Stimulated activated CD4-positive, alpha-beta T cell treated with anti-CD3 and anti-CD28 coated beads, TNF-alpha, amount 100 ng/mL, for 4 hours (primary cell): Measurements from ENCODE around the gene MFAP5.
"Not testable (repeated sequence)": the region's sequence is repeated elsewhere in the genome, so short reads cannot be mapped to it uniquely, and the experiment has no call there.

Experiments
- DNase-seq, 3 experiments: peaks; one replicate each; pipeline ENCODE4 v3.0.0-alpha.2; 2020; ENCODE audit warnings: low read depth in 3 of 3

The MFAP5 gene

DNA sequence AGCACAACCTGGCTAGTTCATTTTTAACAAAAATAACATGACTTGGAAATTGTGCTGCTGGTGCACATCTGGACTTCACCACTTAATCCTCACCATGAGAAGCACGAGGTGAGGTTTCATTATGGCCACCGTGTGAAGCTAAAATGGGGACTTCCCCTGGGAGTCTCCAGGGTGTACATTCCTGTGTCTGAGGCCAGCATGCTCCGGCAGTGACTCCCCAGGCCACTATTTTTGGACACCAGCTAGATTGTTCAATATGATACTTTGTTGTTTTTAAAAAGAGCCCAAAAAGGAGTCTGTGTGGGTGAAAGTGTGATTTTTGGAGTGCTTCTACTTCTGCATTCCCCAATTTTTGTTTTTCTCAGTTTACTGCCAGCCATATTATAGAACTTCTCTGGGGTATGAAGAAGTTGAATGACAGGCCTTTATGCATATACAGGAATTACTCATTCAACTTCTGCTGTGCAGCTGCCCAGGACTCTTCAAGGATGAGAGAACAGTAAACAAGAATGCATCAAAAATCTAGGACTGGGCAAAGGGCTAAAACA is 33.1 kb downstream of the MFAP5 start:
- DNase-seq, result no peak

DNA sequence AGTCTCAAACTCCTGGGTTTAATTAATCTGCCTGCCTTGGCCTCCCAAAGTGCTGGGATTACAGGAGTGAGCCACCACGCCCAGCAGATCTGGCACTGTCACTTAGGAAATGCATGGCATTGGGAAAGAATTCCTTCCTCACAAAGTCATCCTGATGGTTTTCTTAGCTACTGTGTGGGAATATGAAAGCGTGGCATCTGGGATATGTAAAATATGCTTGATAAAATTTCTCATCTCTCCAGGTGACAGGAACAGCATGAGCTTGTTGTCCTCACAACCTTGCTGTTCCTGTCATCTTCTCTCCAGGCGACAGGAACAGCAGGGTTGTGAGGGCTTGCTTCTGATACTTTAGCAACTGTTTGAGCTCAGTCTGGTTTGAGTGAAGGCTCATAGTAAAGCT is 33.9 kb downstream of the MFAP5 start:
- DNase-seq, result no peak

DNA sequence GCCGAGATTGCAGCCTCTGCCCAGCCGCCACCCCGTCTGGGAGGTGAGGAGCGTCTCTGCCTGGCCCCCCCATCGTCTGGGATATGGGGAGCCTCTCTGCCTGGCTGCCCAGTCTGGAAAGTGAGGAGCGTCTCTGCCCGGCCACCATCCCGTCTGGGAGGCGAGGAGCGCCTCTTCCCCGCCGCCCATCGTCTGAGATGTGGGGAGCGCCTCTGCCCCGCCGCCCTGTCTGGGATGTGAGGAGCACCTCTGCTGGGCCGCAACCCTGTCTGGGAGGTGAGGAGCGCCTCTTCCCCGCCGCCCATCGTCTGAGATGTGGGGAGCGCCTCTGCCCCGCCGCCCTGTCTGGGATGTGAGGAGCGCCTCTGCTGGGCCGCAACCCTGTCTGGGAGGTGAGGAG is 37.9 kb downstream of the MFAP5 start:
- not testable (repeated sequence) for DNase-seq

DNA sequence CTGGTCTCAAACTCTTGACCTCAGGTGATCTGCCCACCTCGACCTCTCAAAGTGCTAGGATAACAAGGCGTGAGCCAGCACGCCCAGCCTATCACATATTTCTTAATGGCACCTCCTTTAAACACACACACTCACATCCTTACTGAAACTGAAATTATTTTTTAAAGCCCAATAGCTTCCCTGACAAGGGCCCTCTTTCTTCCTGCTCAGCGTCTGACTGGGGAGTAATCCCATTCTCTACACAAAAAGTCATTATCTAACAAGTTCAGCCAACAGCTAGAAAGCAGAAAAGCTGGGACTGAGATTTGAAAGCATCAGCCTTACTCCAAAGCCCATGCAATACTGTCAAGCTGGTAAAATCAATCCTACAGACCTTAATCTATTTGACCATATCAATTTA is 40.0 kb downstream of the MFAP5 start:
- DNase-seq, result no peak

DNA sequence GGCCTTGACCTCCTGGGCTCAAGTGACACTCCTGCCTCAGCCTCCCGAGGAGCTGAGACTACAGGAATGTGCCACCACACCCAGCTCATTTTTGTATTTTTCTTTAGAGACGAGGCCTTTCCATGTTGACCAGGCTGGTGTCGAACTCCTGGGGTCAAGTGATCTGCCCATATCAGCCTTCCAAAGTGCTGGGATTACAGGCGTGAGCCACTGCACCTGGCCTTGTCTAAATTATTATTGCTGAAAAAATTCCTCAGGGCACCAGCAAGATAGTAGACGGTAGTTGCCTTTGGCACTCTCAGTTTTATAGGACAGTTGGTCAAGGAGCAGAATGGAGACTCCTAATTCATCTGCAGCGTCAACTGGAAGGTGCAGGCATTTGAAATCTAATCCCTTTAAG is 47.4 kb downstream of the MFAP5 start:
- DNase-seq, result no peak

DNA sequence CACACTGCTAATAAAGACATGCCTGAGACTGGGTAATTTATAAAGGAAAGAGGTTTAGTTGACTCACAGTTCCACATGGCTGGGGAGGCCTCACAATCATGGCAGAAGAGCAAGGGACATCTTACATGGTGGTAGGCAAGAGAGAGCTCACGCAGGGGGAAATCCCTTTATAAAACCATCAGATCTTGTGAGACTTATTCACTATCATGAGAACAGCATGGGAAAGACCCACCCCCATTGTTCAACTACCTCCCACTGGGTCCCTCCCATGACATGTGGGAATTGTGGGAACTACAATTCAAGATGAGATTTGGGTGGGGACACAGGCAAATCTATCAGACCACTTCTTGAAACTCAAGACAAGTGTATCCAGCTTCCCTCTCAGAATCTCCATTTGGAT is 48.7 kb downstream of the MFAP5 start:
- DNase-seq, result not testable (repeated sequence)

DNA sequence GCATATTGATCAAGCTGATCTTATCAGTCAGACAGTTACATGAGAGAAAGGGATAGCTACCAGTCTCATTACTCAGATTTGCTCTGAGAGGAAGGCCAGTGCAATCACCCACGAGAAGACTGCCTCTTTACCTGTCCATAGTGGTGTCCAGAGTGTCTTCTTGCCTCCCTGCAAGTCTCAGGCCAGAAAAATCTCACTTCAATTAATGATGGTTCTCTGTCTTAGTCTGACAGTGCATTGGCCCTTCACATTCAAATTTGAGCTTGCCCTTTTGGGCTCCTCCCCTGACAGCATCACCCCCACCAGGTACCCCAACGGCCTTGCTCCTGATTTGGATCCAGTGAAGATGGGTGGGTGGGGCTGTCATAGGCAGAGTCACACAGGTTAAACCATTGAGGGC is 50.0 kb downstream of the MFAP5 start, which contains the start of gene AICDA:
Gene AICDA, minus strand, starts transcription at position 231 of the 400 bp plus-strand sequence. Its CDS starts 92 bp downstream, at position 139.
- DNase-seq, result no peak

DNA sequence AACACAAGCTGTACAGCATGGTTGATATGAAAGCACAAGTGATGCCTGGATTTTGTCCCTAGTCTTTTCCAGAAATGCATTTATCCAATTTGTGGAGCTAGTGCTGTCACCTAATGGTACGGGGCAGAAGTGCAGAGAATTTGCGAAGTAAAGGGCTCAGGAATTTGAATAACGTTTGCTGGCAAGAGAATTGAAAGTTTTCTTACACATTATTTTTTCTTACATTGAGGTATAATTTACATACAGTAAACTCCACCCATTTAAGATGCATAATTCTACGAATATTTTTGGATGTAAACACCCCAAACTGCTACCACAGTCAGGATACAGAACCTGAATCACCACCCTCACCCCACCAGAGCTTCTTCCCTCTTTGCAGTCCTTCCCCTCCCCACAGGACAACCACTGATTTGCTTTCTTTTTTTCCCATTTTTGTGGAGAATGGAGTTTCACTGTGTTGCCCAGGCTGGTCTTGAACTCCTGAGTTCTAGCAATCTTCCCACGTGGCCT is 53.5 kb downstream of the MFAP5 start:
- no peak for DNase-seq

DNA sequence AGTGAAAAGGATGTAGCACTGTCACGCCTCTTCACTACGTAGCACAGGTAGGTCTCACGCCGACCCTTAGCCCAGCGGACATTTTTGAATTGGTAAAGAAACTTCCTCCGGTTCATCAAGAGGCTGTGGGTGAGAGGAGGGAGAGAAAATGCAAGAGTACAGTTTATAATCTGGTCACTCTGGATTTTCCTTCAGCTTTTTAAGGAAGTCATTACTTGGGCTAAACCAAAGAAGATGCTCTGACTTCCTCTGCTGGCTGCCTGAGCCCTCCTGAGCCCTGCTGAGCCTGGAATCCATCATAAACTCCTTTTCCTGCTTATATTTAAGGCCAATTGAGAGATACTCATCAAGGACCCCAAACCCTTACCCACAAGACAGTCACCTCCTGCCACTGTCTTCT is 55.7 kb downstream of the MFAP5 start:
- DNase-seq, result no peak

DNA sequence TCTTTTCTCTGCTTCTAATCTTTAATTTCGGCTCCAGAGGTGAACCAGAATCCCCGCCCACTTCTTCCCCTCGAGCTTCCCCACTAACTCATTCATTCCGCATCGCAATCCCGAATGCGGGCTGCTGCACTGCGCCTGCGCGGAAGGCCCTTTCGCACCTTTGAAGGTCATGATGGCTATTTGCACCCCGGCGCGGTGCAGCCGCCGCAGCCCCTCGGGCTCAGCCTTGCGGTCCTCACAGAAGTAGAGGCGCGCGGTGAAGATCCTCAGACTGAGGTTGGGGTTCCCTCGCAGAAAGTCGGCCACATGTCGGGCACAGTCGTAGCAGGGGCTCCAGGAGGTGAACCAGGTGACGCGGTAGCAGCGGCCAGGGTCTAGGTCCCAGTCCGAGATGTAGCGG is 57.6 kb downstream of the MFAP5 start:
- no peak for DNase-seq

DNA sequence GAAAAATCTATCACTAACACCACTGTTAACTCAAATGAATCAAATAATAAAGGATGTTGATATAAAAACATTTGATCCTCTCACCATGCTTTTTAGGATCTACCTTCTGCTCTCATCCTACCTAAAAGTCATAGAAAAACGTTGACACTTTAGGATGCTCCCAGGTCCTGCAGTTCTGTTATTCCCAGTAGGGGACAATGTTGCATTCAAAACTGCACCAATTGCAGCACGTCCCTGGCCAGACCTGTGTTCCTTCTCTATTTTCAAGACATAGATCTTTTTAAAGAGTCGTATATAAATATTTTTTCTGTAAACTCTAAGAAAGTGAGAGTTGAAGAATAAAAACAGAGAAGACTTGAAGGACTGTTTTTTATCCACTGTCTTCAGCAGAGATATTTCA is 58.8 kb downstream of the MFAP5 start:
- no peak for DNase-seq

DNA sequence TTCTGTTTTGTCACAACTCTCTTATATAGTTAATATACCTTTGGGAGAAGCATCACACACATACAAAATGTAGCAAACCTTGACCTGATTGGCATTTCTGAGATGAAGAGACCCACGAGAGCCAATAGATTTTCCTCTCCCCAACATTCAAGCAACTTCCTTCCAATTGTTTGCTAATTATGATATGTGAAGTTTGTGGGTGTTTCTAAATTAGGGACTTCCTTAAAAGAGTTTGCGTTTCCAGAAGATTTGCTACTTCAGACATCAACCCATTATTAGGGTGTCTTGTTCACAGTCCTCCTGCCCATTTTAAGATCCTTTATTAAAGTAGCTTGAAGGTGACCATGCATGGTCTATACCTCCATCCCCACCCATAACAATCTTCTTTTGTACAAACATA is 59.3 kb downstream of the MFAP5 start:
- DNase-seq, result no peak

DNA sequence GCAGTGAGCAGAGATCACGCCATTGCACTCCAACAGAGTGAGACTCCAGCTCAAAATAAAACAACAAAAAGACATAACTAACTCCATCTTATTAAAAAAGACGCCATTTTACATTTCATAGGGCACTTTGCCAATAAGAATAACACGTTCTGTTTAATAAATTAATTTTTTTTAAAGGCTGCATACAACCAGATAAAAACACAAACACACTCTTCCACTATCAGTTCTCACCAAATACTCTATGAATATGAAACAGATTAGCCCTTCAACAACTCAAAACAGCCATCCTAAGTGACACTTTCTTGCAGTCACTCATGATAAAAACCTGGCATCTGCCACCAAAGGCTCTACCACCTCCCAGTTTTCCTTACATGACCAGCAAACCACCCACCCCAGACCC is 66.1 kb downstream of the MFAP5 start:
- no peak for DNase-seq
